HepG2 (cell line): ENCODE measurements around the gene RALY. TPM values are rescaled to one million over a fixed set of nuclear protein-coding genes. Genes with fewer than 3 reads are reported as not detected.

ENCODE experiments used
- ATAC-seq: fragments of 200-7000 bp; cut with Tn5 transposase; 3 replicates; pipeline ENCODE4 v1.9.1; 2020; ENCODE audit warnings: mild to moderate bottlenecking, moderate library complexity
- BruUV-seq: library from RNA; stranded (reverse); fragments of 400-500 nt; replicated peaks from 2 replicates; lab custom pipeline; 2021; lab: Mats Ljungman, UMichigan
- CTCF ChIA-PET: fragments of 300-600 bp; formaldehyde crosslinking; extraction: SDS; loops from one replicate; lab custom pipeline; 2021; ENCODE audit warnings: low total read pairs, inconsistent platforms, low intra/inter-chr PET ratio; lab: Yijun Ruan, JAX
- POLR2A ChIA-PET: fragments of 350-600 bp; sonication (Branson Sonifier 250); formaldehyde crosslinking; loops from one replicate; lab custom pipeline; 2020; ENCODE audit warnings: antibody characterized with exemption, inconsistent platforms; lab: Yijun Ruan, JAX
- DNase-seq: peaks from one replicate; pipeline ENCODE4 v3.0.0-alpha.2; 2015; ENCODE audit warnings: low spot score
- FAIRE-seq: peaks from 3 replicates; lab custom pipeline; 2011; peaks lifted over from hg19 to GRCh38; lab: Jason Lieb, UNC
- H2AFZ ChIP-seq: one replicate; pipeline ENCODE4 v1.6.1; 2011; ENCODE audit warnings: low read length, inconsistent platforms
- H3K27ac ChIP-seq: fragments of 300-600 bp; 3 replicates; pipeline ENCODE4 v1.8.0; 2011; ENCODE audit warnings: mixed run types, mild to moderate bottlenecking, mixed read lengths, low read length, inconsistent platforms; ENCODE audit not compliant: insufficient read depth; ENCODE audit errors: extremely low read length
- H3K27me3 ChIP-seq, 2 experiments: fragments of 200-600 bp in 1 of 2; 2 replicates in 1 of 2; 3 replicates in 1 of 2; pipeline versions ENCODE4 v1.6.0 to v1.8.0; 2011; ENCODE audit warnings: low read length in 2 of 2, mild to moderate bottlenecking in 2 of 2, moderate library complexity in 2 of 2, inconsistent platforms in 1 of 2; ENCODE audit not compliant: insufficient read depth in 2 of 2, control insufficient read depth in 1 of 2
- H3K36me3 ChIP-seq, 2 experiments: fragments of 200-600 bp in 1 of 2; replicated peaks in 1 of 2; 2 replicates in 1 of 2; 3 replicates in 1 of 2; pipeline versions ENCODE4 v1.5.1 to v1.8.0; 2011; ENCODE audit warnings: low read length in 2 of 2, inconsistent platforms in 1 of 2; ENCODE audit not compliant: insufficient read depth in 2 of 2, control insufficient read depth in 1 of 2
- H3K4me1 ChIP-seq: 2 replicates; pipeline ENCODE4 v1.5.1; 2012; ENCODE audit warnings: low read length, inconsistent platforms; ENCODE audit not compliant: insufficient read depth
- H3K4me2 ChIP-seq: 2 replicates; pipeline ENCODE4 v1.6.0; 2011; ENCODE audit warnings: low read depth, low read length, inconsistent platforms
- H3K4me3 ChIP-seq, 3 experiments: fragments of 200-600 bp in 1 of 3; sonication (generic), shearing (Covaris generic) in 1 of 3; replicated peaks in 1 of 3; 2 replicates each; pipeline ENCODE4 v1.5.1; 2011 to 2016; ENCODE audit warnings: low read length in 3 of 3, inconsistent platforms in 2 of 3, low read depth in 2 of 3, mild to moderate bottlenecking in 2 of 3, control low read depth in 1 of 3, mixed read lengths in 1 of 3; ENCODE audit not compliant: insufficient read depth in 1 of 3
- H3K79me2 ChIP-seq: one replicate; pipeline ENCODE4 v1.6.1; 2011; ENCODE audit warnings: low read length, inconsistent platforms; ENCODE audit not compliant: insufficient read depth
- H3K9ac ChIP-seq: 2 replicates; pipeline ENCODE4 v1.6.0; 2011; ENCODE audit warnings: mild to moderate bottlenecking, low read depth, low read length, inconsistent platforms; ENCODE audit not compliant: insufficient read depth
- H3K9me3 ChIP-seq: 2 replicates; pipeline ENCODE4 v1.5.1; 2012; ENCODE audit warnings: mild to moderate bottlenecking, low read length
- H4K20me1 ChIP-seq: 2 replicates; pipeline ENCODE4 v1.6.0; 2011; ENCODE audit warnings: inconsistent platforms, mild to moderate bottlenecking, low read length, moderate library complexity; ENCODE audit not compliant: insufficient read depth
- FOXO1 ChIP-seq: sonication (generic); formaldehyde crosslinking; IDR thresholded peaks from 2 replicates; pipeline ENCODE4 v1.4.0; 2020; ENCODE audit warnings: missing genetic modification reagents
- GATAD2A ChIP-seq: IDR thresholded peaks from 2 replicates; pipeline ENCODE4 v1.6.1; 2016
- HNF4A ChIP-seq: sonication (generic); formaldehyde crosslinking; IDR thresholded peaks from 2 replicates; pipeline ENCODE4 v1.4.0; 2020; ENCODE audit warnings: missing genetic modification reagents
- HOXA5 ChIP-seq: sonication (generic); formaldehyde crosslinking; IDR thresholded peaks from 2 replicates; pipeline ENCODE4 v1.4.0; 2020; ENCODE audit warnings: missing genetic modification reagents
- ISL2 ChIP-seq: sonication (generic); formaldehyde crosslinking; IDR thresholded peaks from 2 replicates; pipeline ENCODE4 v1.5.0; 2020; ENCODE audit warnings: missing genetic modification reagents
- ONECUT2 ChIP-seq: sonication (generic); formaldehyde crosslinking; IDR thresholded peaks from 2 replicates; pipeline ENCODE4 v1.4.0; 2020; ENCODE audit warnings: missing genetic modification reagents
- REPIN1 ChIP-seq: sonication (generic); formaldehyde crosslinking; IDR thresholded peaks from 2 replicates; pipeline ENCODE4 v1.8.0; 2022; ENCODE audit warnings: missing genetic modification reagents, low read depth, mild to moderate bottlenecking, borderline replicate concordance
- SALL1 ChIP-seq: sonication (generic); formaldehyde crosslinking; IDR thresholded peaks from 2 replicates; pipeline ENCODE4 v1.8.0; 2022; ENCODE audit warnings: mild to moderate bottlenecking, missing genetic modification reagents
- TFDP2 ChIP-seq: sonication (generic); formaldehyde crosslinking; IDR thresholded peaks from 2 replicates; pipeline ENCODE4 v1.4.0; 2020; ENCODE audit warnings: missing genetic modification reagents
- ZBTB46 ChIP-seq: sonication (generic); formaldehyde crosslinking; IDR thresholded peaks from 2 replicates; pipeline ENCODE4 v1.4.0; 2020; ENCODE audit warnings: mild to moderate bottlenecking, missing genetic modification reagents, borderline replicate concordance
- ZFP62 ChIP-seq: sonication (generic); formaldehyde crosslinking; IDR thresholded peaks from 2 replicates; pipeline ENCODE4 v1.4.0; 2020; ENCODE audit warnings: missing genetic modification reagents
- ZNF121 ChIP-seq: sonication (generic); formaldehyde crosslinking; IDR thresholded peaks from 2 replicates; pipeline ENCODE4 v1.5.0; 2020; ENCODE audit warnings: mild to moderate bottlenecking, missing genetic modification reagents
- ZNF263 ChIP-seq: sonication (generic); formaldehyde crosslinking; IDR thresholded peaks from 2 replicates; pipeline ENCODE4 v1.4.0; 2020; ENCODE audit warnings: missing genetic modification reagents
- ZNF761 ChIP-seq: sonication (generic); formaldehyde crosslinking; conservative IDR thresholded peaks from 2 replicates; pipeline ENCODE4 v1.4.0; 2020; ENCODE audit warnings: mild to moderate bottlenecking, missing genetic modification reagents
- ZNF782 ChIP-seq: sonication (generic); formaldehyde crosslinking; IDR thresholded peaks from 2 replicates; pipeline ENCODE4 v1.4.0; 2020; ENCODE audit warnings: missing genetic modification reagents, mild to moderate bottlenecking, borderline replicate concordance
- WGBS: methylation state at CpG from one replicate; pipeline ENCODE4 v1.1.6; 2017; ENCODE audit warnings: low lambda C conversion rate; 5-methylcytosine and 5-hydroxymethylcytosine counted together
- in situ Hi-C: cut with HindIII; loops from 2 replicates; pipeline ENCODE4 v1.10.0; 2017; ENCODE audit warnings: low pct_unique_long_range_greater_than_20kb; ENCODE audit not compliant: extremely low pct_ligation_motif_present
- intact Hi-C: fragments of 100-400 bp; cut with micrococcal nuclease; formaldehyde crosslinking; loops from one replicate; pipeline ENCODE4 v1.10.0; 2022; ENCODE audit not compliant: unreplicated experiment
- polyA plus RNA-seq, 8 experiments: library from polyadenylated mRNA; depleted of rRNA in 3 of 8; stranded (reverse) in 7 of 8; unstranded in 1 of 8; fragments of >200 nt; fragmentation: Illumina TruSeq in 4 of 8; extraction: Trizol in 4 of 8; gene quantifications; 2 replicates each; pipeline versions ENCODE4 v1.2.1 to v1.2.3, GENCODE V29; 2011 to 2016; ENCODE audit warnings: low read depth in 4 of 8, missing spikeins in 1 of 8, mixed read lengths in 1 of 8; ENCODE audit not compliant: insufficient read depth in 1 of 8
- total RNA-seq, 5 experiments: library from RNA; depleted of rRNA; stranded (reverse); fragments of >200 nt; fragmentation: Illumina TruSeq; extraction: Trizol; gene quantifications; 2 replicates each; pipeline ENCODE4 v1.2.3, GENCODE V29; 2016; ENCODE audit warnings: low read depth in 1 of 5
- TF ChIP-seq, protein P1 (sequence below): sonication (generic); formaldehyde crosslinking; IDR thresholded peaks from 2 replicates; pipeline ENCODE4 v1.8.0; 2022; ENCODE audit warnings: missing genetic modification reagents, mild to moderate bottlenecking, moderate library complexity, borderline replicate concordance
- TF ChIP-seq, protein P2 (sequence below): sonication (generic); formaldehyde crosslinking; conservative IDR thresholded peaks from 2 replicates; pipeline ENCODE4 v1.4.0; 2020; ENCODE audit warnings: mild to moderate bottlenecking, missing genetic modification reagents, moderate library complexity

The RALY gene
- total and polyA plus RNA-seq, 2 of the 13 experiments (the other 11 are each of a cell fraction or from before 2014, with no cell fraction given) = 178 to 186 TPM

- Histone ChIP-seq H3K9me3 (0 out of 2 replicates have a peak, but pooled peaks cover 4% of the 10 kb centered on the region), H3K9ac (no peak overlapping the region), H3K79me2 (peaks cover 95% of the 10 kb centered on the region), H3K36me3 (peaks cover 4 to 14% of the 10 kb centered on the region in 2 experiments; a peak in 4 of 5 replicates), H4K20me1 (peaks cover 57% of the 10 kb centered on the region), H2AFZ (no peak overlapping the region), H3K27me3 (no peaks in the 10 kb centered on the region), H3K4me3 (no peak overlapping the region), H3K4me1 (peaks cover 68% of the 10 kb centered on the region), H3K27ac (no peak overlapping the region), H3K4me2 (no peak overlapping the region)
- 57% methylated on average over 5 of the region's 5 CpGs for WGBS
- BruUV-seq = no TSS peak
- FAIRE-seq (no peak), DNase-seq (no peak), ATAC-seq (peak; percentile 58)
- ChIA-PET POLR2A (interaction anchor here (0.9 to 1.8 kb wide), 4 partner anchors 8 to 24 kb away, joined by 3 to 15 read pairs (median 6); partner anchors contain the start of gene RALY), CTCF (no interaction called here)
- intact Hi-C loops = no loop called here
- in situ Hi-C loops = no loop called here
- no peak for TF ChIP-seq ZNF782
- no peak for TF ChIP-seq ZNF121 (CRISPR knock-in tag)
- TF ChIP-seq, protein P1, sequence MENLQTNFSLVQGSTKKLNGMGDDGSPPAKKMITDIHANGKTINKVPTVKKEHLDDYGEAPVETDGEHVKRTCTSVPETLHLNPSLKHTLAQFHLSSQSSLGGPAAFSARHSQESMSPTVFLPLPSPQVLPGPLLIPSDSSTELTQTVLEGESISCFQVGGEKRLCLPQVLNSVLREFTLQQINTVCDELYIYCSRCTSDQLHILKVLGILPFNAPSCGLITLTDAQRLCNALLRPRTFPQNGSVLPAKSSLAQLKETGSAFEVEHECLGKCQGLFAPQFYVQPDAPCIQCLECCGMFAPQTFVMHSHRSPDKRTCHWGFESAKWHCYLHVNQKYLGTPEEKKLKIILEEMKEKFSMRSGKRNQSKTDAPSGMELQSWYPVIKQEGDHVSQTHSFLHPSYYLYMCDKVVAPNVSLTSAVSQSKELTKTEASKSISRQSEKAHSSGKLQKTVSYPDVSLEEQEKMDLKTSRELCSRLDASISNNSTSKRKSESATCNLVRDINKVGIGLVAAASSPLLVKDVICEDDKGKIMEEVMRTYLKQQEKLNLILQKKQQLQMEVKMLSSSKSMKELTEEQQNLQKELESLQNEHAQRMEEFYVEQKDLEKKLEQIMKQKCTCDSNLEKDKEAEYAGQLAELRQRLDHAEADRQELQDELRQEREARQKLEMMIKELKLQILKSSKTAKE (CRISPR knock-in tag) = no peak
- TF ChIP-seq, protein P2, sequence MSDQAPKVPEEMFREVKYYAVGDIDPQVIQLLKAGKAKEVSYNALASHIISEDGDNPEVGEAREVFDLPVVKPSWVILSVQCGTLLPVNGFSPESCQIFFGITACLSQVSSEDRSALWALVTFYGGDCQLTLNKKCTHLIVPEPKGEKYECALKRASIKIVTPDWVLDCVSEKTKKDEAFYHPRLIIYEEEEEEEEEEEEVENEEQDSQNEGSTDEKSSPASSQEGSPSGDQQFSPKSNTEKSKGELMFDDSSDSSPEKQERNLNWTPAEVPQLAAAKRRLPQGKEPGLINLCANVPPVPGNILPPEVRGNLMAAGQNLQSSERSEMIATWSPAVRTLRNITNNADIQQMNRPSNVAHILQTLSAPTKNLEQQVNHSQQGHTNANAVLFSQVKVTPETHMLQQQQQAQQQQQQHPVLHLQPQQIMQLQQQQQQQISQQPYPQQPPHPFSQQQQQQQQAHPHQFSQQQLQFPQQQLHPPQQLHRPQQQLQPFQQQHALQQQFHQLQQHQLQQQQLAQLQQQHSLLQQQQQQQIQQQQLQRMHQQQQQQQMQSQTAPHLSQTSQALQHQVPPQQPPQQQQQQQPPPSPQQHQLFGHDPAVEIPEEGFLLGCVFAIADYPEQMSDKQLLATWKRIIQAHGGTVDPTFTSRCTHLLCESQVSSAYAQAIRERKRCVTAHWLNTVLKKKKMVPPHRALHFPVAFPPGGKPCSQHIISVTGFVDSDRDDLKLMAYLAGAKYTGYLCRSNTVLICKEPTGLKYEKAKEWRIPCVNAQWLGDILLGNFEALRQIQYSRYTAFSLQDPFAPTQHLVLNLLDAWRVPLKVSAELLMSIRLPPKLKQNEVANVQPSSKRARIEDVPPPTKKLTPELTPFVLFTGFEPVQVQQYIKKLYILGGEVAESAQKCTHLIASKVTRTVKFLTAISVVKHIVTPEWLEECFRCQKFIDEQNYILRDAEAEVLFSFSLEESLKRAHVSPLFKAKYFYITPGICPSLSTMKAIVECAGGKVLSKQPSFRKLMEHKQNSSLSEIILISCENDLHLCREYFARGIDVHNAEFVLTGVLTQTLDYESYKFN (CRISPR knock-in tag) = 0 out of 2 replicates have a peak, but pooled peaks have one; percentile 23
- TF ChIP-seq TFDP2 (CRISPR knock-in tag) = peak; percentile 23; the same call in 1 of the 2 replicates
- peak; percentile 62 for TF ChIP-seq SALL1 (CRISPR knock-in tag)
- no peak for TF ChIP-seq ZNF761 (CRISPR knock-in tag)
- 0 out of 2 replicates have a peak, but pooled peaks have one; percentile 16 for TF ChIP-seq FOXO1 (CRISPR knock-in tag)
- TF ChIP-seq ZBTB46 (CRISPR knock-in tag) = 0 out of 2 replicates have a peak, but pooled peaks have one; percentile 33
- TF ChIP-seq REPIN1 (CRISPR knock-in tag) = 0 out of 2 replicates have a peak, but pooled peaks have one; percentile 34
- no peak for TF ChIP-seq ZFP62
- peak; percentile 31; the same call in 1 of the 2 replicates for TF ChIP-seq ISL2 (CRISPR knock-in tag)
- 0 out of 2 replicates have a peak, but pooled peaks have one; percentile 16 for TF ChIP-seq HOXA5 (CRISPR knock-in tag)
- peak; percentile 32; the same call in 1 of the 2 replicates for TF ChIP-seq GATAD2A (CRISPR knock-in tag)
- peak; percentile 94 for TF ChIP-seq ZNF263
- 0 out of 2 replicates have a peak, but pooled peaks have one; percentile 14 for TF ChIP-seq HNF4A (CRISPR knock-in tag)
- TF ChIP-seq ONECUT2 = peak; percentile 88
Measured at GRCh38 chr20:34016736-34017135, 23.0 kb downstream of the RALY start.
